GM12878 (cell line): ENCODE results near the gene CEBPB. TPM values are rescaled to one million over a fixed set of nuclear protein-coding genes. Genes with fewer than 3 reads are reported as not detected.

Experiments
- ATAC-seq: fragments of 200-7000 bp; cut with Tn5 transposase; 3 replicates; pipeline ENCODE4 v1.9.1; 2020; ENCODE audit warnings: mild to moderate bottlenecking, moderate library complexity
- BruUV-seq: library from RNA; stranded (reverse); fragments of 400-500 nt; replicated peaks from 2 replicates; lab custom pipeline; 2021; lab: Mats Ljungman, UMichigan
- CTCF ChIA-PET: fragments of 300-600 bp; sonication (Branson Sonifier 250); formaldehyde crosslinking; extraction: SDS; loops from one replicate; lab custom pipeline; 2021; ENCODE audit warnings: inconsistent platforms; lab: Yijun Ruan, JAX
- POLR2A ChIA-PET: fragments of 350-600 bp; formaldehyde crosslinking; extraction: SDS; loops from one replicate; lab custom pipeline; 2021; ENCODE audit warnings: inconsistent platforms; lab: Charles Lee
- RAD21 ChIA-PET: fragments of 300-600 bp; sonication (Branson Sonifier 250); formaldehyde crosslinking; loops from one replicate; lab custom pipeline; 2023; ENCODE audit warnings: antibody characterized with exemption; ENCODE audit not compliant: unreplicated experiment; lab: Charles Lee
- SMC1A ChIA-PET: fragments of 300-600 bp; sonication (Branson Sonifier 250); formaldehyde crosslinking; loops from one replicate; lab custom pipeline; 2023; ENCODE audit not compliant: unreplicated experiment, uncharacterized antibody; lab: Charles Lee
- DNase-seq: peaks from one replicate; pipeline ENCODE4 v3.0.0-alpha.2; 2011; ENCODE audit warnings: low read depth, low spot score
- FAIRE-seq: peaks from 3 replicates; lab custom pipeline; 2011; peaks lifted over from hg19 to GRCh38; lab: Jason Lieb, UNC
- H2AFZ ChIP-seq: 2 replicates; pipeline ENCODE4 v1.6.0; 2011; ENCODE audit warnings: low read depth, low read length, control low read depth; ENCODE audit not compliant: control insufficient read depth
- H3K27ac ChIP-seq: 2 replicates; pipeline ENCODE4 v1.5.1; 2011; ENCODE audit warnings: control low read depth; ENCODE audit not compliant: control insufficient read depth, insufficient read depth
- H3K27me3 ChIP-seq, 2 experiments: replicated peaks in 1 of 2; 2 replicates each; pipeline versions ENCODE4 v1.6.0 to v1.6.1; 2011; ENCODE audit warnings: low read length in 1 of 2; ENCODE audit not compliant: control insufficient read depth in 2 of 2, insufficient read depth in 2 of 2
- H3K36me3 ChIP-seq, 2 experiments: 2 replicates each; pipeline ENCODE4 v1.5.1; 2011; ENCODE audit warnings: low read length in 1 of 2; ENCODE audit not compliant: control insufficient read depth in 2 of 2, insufficient read depth in 2 of 2
- H3K4me1 ChIP-seq: 2 replicates; pipeline ENCODE4 v1.6.1; 2011; ENCODE audit warnings: mild to moderate bottlenecking, low read length, moderate library complexity, mixed read lengths; ENCODE audit not compliant: control insufficient read depth, insufficient read depth
- H3K4me2 ChIP-seq: 2 replicates; pipeline ENCODE4 v1.6.0; 2011; ENCODE audit warnings: control low read depth; ENCODE audit not compliant: control insufficient read depth, insufficient read depth
- H3K4me3 ChIP-seq: fragments of 200-600 bp; sonication (generic); 2 replicates; pipeline ENCODE4 v1.5.1; 2016
- H3K79me2 ChIP-seq: 2 replicates; pipeline ENCODE4 v1.6.0; 2011; ENCODE audit warnings: low read length; ENCODE audit not compliant: control insufficient read depth, insufficient read depth
- H3K9ac ChIP-seq: 2 replicates; pipeline ENCODE4 v1.8.0; 2011; ENCODE audit warnings: low read length, control low read depth, mixed read lengths; ENCODE audit not compliant: control insufficient read depth, insufficient read depth
- H3K9me3 ChIP-seq: replicated peaks from 3 replicates; pipeline ENCODE4 v1.5.1; 2011; ENCODE audit warnings: mild to moderate bottlenecking, low read length; ENCODE audit not compliant: control insufficient read depth, insufficient read depth
- H4K20me1 ChIP-seq: 2 replicates; pipeline ENCODE4 v1.6.0; 2011; ENCODE audit not compliant: control insufficient read depth, insufficient read depth
- DPF2 ChIP-seq: fragments of 450-650 bp; IDR thresholded peaks from 2 replicates; pipeline ENCODE4 v1.6.1; 2017; ENCODE audit warnings: mild to moderate bottlenecking
- EZH2 ChIP-seq: IDR thresholded peaks from 2 replicates; pipeline ENCODE4 v1.6.1; 2012; ENCODE audit warnings: low read depth, mild to moderate bottlenecking, control low read depth, inconsistent platforms, low read length, borderline replicate concordance; ENCODE audit not compliant: control insufficient read depth
- JUND ChIP-seq: IDR thresholded peaks from 2 replicates; pipeline ENCODE4 v1.6.1; 2012; ENCODE audit warnings: low read depth, mild to moderate bottlenecking, low read length, improper control_type of control experiment, moderate library complexity
- MEF2B ChIP-seq: fragments of 450-650 bp; IDR thresholded peaks from 2 replicates; pipeline ENCODE4 v1.6.1; 2018; ENCODE audit warnings: mild to moderate bottlenecking, moderate library complexity; ENCODE audit not compliant: partially characterized antibody, poor library complexity, severe bottlenecking
- RFX5 ChIP-seq: IDR thresholded peaks from 2 replicates; pipeline ENCODE4 v1.6.1; 2011; ENCODE audit warnings: low read depth, low read length, improper control_type of control experiment
- RUNX3 ChIP-seq: IDR thresholded peaks from 2 replicates; pipeline ENCODE4 v1.6.1; 2012; ENCODE audit warnings: low read length, inconsistent platforms
- SMAD1 ChIP-seq: fragments of 450-650 bp; IDR thresholded peaks from 2 replicates; pipeline ENCODE4 v1.6.1; 2018; ENCODE audit warnings: mild to moderate bottlenecking, low read depth; ENCODE audit not compliant: partially characterized antibody
- TAF1 ChIP-seq: IDR thresholded peaks from 2 replicates; pipeline ENCODE4 v1.6.1; 2011; ENCODE audit warnings: mild to moderate bottlenecking, low read depth, low read length, borderline replicate concordance
- ZNF622 ChIP-seq: fragments of 450-650 bp; IDR thresholded peaks from 2 replicates; pipeline ENCODE4 v1.6.1; 2017; ENCODE audit warnings: mild to moderate bottlenecking, inconsistent platforms
- WGBS: methylation state at CpG from one replicate; pipeline ENCODE4 v1.1.6; 2016; ENCODE audit warnings: low lambda C conversion rate; ENCODE audit not compliant: insufficient replicate concordance, insufficient coverage; ENCODE audit errors: missing lambda C conversion rate; 5-methylcytosine and 5-hydroxymethylcytosine counted together
- in situ Hi-C: fragments of 300-500 bp; cut with MboI; formaldehyde crosslinking; loops from 9 replicates; pipeline ENCODE4 v1.14.3; 2018; ENCODE audit warnings: mixed read lengths
- intact Hi-C: fragments of 100-400 bp; cut with micrococcal nuclease; formaldehyde crosslinking; loops from one replicate; pipeline ENCODE4 v1.14.2; 2022; ENCODE audit not compliant: unreplicated experiment
- polyA plus RNA-seq, 11 experiments: library from polyadenylated mRNA; depleted of rRNA in 4 of 11; unstranded in 6 of 11; stranded (reverse) in 5 of 11; fragments of >200 nt; fragmentation: Nextera tagmentation in 4 of 11; fragmentation: Illumina TruSeq in 1 of 11; extraction: Ambion mirVana in 4 of 11; extraction: Trizol in 1 of 11; gene quantifications; 1 replicate in 1 of 11; 2 replicates in 10 of 11; pipeline versions ENCODE4 v1.2.1 to v1.2.3, GENCODE V29; 2011 to 2016; ENCODE audit warnings: inconsistent platforms in 2 of 11, missing spikeins in 2 of 11, low read depth in 1 of 11
- total RNA-seq, 4 experiments: library from RNA; depleted of rRNA in 3 of 4; stranded (reverse); fragments of >200 nt in 3 of 4; fragmentation: Illumina TruSeq in 1 of 4; extraction: Trizol in 1 of 4; gene quantifications; 2 replicates each; pipeline versions ENCODE4 v1.2.1 to v1.2.3, GENCODE V29; 2013 to 2021
- TF ChIP-seq, protein P1 (sequence below): IDR thresholded peaks from 2 replicates; pipeline ENCODE4 v1.6.1; 2011; ENCODE audit warnings: low read depth, mild to moderate bottlenecking, low read length, moderate library complexity, borderline replicate concordance; ENCODE audit errors: extremely low read depth
- TF ChIP-seq, protein P2 (sequence below): fragments of 150-350 bp; IDR thresholded peaks from 2 replicates; pipeline ENCODE4 v1.6.1; 2016; ENCODE audit warnings: low read depth, low read length
- TF ChIP-seq, protein P3 (sequence below): fragments of 450-650 bp; IDR thresholded peaks from 2 replicates; pipeline ENCODE4 v1.6.1; 2016; ENCODE audit warnings: mild to moderate bottlenecking, moderate library complexity, borderline replicate concordance

CEBPB gene
- total and polyA plus RNA-seq, 10 of the 15 experiments (the other 5 are each of a cell fraction or from before 2014, with no cell fraction given) = 0.18 to 8.8 (median 1.6) TPM

DNA sequence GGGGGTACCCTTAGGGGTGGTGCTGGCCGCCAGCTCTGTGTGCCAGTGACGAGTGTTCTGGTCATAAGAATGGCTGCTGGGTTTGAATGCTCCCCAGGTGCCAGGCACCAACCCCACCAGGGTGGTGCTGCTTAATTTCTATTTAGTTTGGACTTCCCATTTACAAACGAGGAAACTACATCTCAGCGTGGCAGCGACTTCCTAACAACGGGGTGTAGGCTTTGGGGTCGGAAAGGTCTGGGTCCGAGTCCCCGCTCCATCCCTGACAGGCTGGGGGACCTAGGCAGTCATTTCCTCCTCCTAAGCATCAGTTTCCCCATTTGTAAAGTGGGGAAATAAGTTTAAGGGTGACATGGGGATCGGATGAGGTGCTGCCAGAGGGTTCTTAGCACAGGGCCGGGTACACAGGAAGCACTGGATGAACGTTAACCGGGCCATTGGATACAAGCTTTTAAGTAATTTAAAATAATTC is 30.3 kb downstream of the CEBPB start:
- RAD21 ChIA-PET = no interaction called here
- SMC1A ChIA-PET = no interaction called here
- ATAC-seq (no peak), FAIRE-seq (no peak), DNase-seq (no peak)
- no peak overlapping the region for H2AFZ ChIP-seq
- H3K79me2 ChIP-seq = no peaks in the 10 kb centered on the region
- in situ Hi-C loops = no loop called here
- no peak overlapping the region for H3K9ac ChIP-seq
- H3K36me3 ChIP-seq = no peaks in the 10 kb centered on the region
- WGBS = 44% methylated on average over 13 of the region's 13 CpGs
- TF ChIP-seq RUNX3 (no peak), RFX5 (no peak), ZNF622 (no peak), EZH2 (no peak), MEF2B (no peak), DPF2 (no peak), SMAD1 (no peak), TAF1 (no peak), JUND (no peak)
- TF ChIP-seq, protein P1, sequence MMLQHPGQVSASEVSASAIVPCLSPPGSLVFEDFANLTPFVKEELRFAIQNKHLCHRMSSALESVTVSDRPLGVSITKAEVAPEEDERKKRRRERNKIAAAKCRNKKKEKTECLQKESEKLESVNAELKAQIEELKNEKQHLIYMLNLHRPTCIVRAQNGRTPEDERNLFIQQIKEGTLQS = no peak
- TF ChIP-seq, protein P2, sequence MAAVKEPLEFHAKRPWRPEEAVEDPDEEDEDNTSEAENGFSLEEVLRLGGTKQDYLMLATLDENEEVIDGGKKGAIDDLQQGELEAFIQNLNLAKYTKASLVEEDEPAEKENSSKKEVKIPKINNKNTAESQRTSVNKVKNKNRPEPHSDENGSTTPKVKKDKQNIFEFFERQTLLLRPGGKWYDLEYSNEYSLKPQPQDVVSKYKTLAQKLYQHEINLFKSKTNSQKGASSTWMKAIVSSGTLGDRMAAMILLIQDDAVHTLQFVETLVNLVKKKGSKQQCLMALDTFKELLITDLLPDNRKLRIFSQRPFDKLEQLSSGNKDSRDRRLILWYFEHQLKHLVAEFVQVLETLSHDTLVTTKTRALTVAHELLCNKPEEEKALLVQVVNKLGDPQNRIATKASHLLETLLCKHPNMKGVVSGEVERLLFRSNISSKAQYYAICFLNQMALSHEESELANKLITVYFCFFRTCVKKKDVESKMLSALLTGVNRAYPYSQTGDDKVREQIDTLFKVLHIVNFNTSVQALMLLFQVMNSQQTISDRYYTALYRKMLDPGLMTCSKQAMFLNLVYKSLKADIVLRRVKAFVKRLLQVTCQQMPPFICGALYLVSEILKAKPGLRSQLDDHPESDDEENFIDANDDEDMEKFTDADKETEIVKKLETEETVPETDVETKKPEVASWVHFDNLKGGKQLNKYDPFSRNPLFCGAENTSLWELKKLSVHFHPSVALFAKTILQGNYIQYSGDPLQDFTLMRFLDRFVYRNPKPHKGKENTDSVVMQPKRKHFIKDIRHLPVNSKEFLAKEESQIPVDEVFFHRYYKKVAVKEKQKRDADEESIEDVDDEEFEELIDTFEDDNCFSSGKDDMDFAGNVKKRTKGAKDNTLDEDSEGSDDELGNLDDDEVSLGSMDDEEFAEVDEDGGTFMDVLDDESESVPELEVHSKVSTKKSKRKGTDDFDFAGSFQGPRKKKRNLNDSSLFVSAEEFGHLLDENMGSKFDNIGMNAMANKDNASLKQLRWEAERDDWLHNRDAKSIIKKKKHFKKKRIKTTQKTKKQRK = no peak
- TF ChIP-seq, protein P3, sequence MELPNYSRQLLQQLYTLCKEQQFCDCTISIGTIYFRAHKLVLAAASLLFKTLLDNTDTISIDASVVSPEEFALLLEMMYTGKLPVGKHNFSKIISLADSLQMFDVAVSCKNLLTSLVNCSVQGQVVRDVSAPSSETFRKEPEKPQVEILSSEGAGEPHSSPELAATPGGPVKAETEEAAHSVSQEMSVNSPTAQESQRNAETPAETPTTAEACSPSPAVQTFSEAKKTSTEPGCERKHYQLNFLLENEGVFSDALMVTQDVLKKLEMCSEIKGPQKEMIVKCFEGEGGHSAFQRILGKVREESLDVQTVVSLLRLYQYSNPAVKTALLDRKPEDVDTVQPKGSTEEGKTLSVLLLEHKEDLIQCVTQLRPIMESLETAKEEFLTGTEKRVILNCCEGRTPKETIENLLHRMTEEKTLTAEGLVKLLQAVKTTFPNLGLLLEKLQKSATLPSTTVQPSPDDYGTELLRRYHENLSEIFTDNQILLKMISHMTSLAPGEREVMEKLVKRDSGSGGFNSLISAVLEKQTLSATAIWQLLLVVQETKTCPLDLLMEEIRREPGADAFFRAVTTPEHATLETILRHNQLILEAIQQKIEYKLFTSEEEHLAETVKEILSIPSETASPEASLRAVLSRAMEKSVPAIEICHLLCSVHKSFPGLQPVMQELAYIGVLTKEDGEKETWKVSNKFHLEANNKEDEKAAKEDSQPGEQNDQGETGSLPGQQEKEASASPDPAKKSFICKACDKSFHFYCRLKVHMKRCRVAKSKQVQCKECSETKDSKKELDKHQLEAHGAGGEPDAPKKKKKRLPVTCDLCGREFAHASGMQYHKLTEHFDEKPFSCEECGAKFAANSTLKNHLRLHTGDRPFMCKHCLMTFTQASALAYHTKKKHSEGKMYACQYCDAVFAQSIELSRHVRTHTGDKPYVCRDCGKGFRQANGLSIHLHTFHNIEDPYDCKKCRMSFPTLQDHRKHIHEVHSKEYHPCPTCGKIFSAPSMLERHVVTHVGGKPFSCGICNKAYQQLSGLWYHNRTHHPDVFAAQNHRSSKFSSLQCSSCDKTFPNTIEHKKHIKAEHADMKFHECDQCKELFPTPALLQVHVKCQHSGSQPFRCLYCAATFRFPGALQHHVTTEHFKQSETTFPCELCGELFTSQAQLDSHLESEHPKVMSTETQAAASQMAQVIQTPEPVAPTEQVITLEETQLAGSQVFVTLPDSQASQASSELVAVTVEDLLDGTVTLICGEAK = no peak
- H3K9me3 ChIP-seq = no peaks in the 10 kb centered on the region; the same call in 2 of the 3 replicates
- POLR2A ChIA-PET = interaction anchor here (0.6 kb wide), 1 partner anchor 228 kb away, joined by 3 read pairs; no protein-coding TSS in a partner anchor
- no peaks in the 10 kb centered on the region for H3K27me3 ChIP-seq
- CTCF ChIA-PET = no interaction called here
- BruUV-seq = no TSS peak
- no peak overlapping the region for H3K4me2 ChIP-seq
- no peak overlapping the region for H3K4me3 ChIP-seq
- intact Hi-C loops = no loop called here
- H3K4me1 ChIP-seq = no peaks in the 10 kb centered on the region
- no peak overlapping the region for H3K27ac ChIP-seq
- H4K20me1 ChIP-seq = no peaks in the 10 kb centered on the region
